Neural cell (in vitro differentiated cells): Measurements from ENCODE around the gene CELA3B. TPM values are rescaled to one million over a fixed set of nuclear protein-coding genes. Genes with fewer than 3 reads are reported as not detected.

ENCODE experiments used
- H2AFZ ChIP-seq: fragments of 200-600, 300-800 bp; sonication (generic), shearing (Covaris generic); 2 replicates; pipeline ENCODE4 v1.6.0; 2014; ENCODE audit warnings: low read depth, mild to moderate bottlenecking, antibody characterized with exemption, low read length, moderate library complexity
- H3F3A ChIP-seq: fragments of 200-600 bp; shearing (Covaris generic); 2 replicates; pipeline ENCODE4 v1.6.1; 2016; ENCODE audit warnings: mild to moderate bottlenecking, moderate library complexity, mixed read lengths, antibody characterized with exemption, low read length; ENCODE audit not compliant: insufficient read depth, poor library complexity, severe bottlenecking
- H3K27ac ChIP-seq: fragments of 200-600, 300-800 bp; sonication (generic), shearing (Covaris generic); 2 replicates; pipeline ENCODE4 v1.5.1; 2014; ENCODE audit warnings: mild to moderate bottlenecking, low read length, moderate library complexity
- H3K27me3 ChIP-seq: fragments of 300-800, 200-600 bp; sonication (generic), shearing (Covaris generic); 2 replicates; pipeline ENCODE4 v1.6.0; 2014; ENCODE audit warnings: mild to moderate bottlenecking, low read depth, low read length, moderate library complexity; ENCODE audit not compliant: insufficient read depth
- H3K36me3 ChIP-seq: fragments of 300-800, 200-600 bp; sonication (generic), shearing (Covaris generic); 2 replicates; pipeline ENCODE4 v1.5.1; 2014; ENCODE audit warnings: mild to moderate bottlenecking, antibody characterized with exemption, low read length, moderate library complexity; ENCODE audit not compliant: insufficient read depth
- H3K4me2 ChIP-seq: fragments of 300-800, 200-600 bp; sonication (generic), shearing (Covaris generic); 2 replicates; pipeline ENCODE4 v1.6.0; 2014; ENCODE audit warnings: mild to moderate bottlenecking, low read length
- H3K4me3 ChIP-seq: fragments of 300-800, 200-600 bp; sonication (generic), shearing (Covaris generic); 2 replicates; pipeline ENCODE4 v1.5.1; 2014; ENCODE audit warnings: mild to moderate bottlenecking, low read length, moderate library complexity
- H3K79me2 ChIP-seq: fragments of 200-600 bp; shearing (Covaris generic); replicated peaks from 2 replicates; pipeline ENCODE4 v1.6.0; 2014; ENCODE audit warnings: mild to moderate bottlenecking, low read length, moderate library complexity; ENCODE audit not compliant: insufficient read depth
- H3K9ac ChIP-seq: fragments of 300-800, 200-600 bp; sonication (generic), shearing (Covaris generic); 2 replicates; pipeline ENCODE4 v1.6.1; 2016; ENCODE audit warnings: mild to moderate bottlenecking, low read length, mixed read lengths
- H3K9me2 ChIP-seq: fragments of 200-600 bp; shearing (Covaris generic); 2 replicates; pipeline ENCODE4 v1.6.1; 2016; ENCODE audit warnings: mild to moderate bottlenecking, low read length, mixed read lengths; ENCODE audit not compliant: insufficient read depth
- H3K9me3 ChIP-seq: fragments of 200-600, 300-800 bp; sonication (generic), shearing (Covaris generic); 2 replicates; pipeline ENCODE4 v1.6.1; 2016; ENCODE audit warnings: mild to moderate bottlenecking, mixed run types, low read length, moderate library complexity, mixed read lengths
- H4K20me1 ChIP-seq: fragments of 200-600 bp; shearing (Covaris generic); 2 replicates; pipeline ENCODE4 v1.6.1; 2016; ENCODE audit warnings: mild to moderate bottlenecking, mixed run types; ENCODE audit not compliant: insufficient read depth
- CTCF ChIP-seq: fragments of 450-650 bp; IDR thresholded peaks from 2 replicates; pipeline ENCODE4 v1.5.1; 2014; ENCODE audit warnings: antibody characterized with exemption, mild to moderate bottlenecking, moderate library complexity; ENCODE audit not compliant: poor library complexity, severe bottlenecking
- EP300 ChIP-seq: fragments of 450-650 bp; conservative IDR thresholded peaks from 2 replicates; pipeline ENCODE4 v1.6.1; 2014; ENCODE audit warnings: antibody characterized with exemption, mild to moderate bottlenecking, moderate library complexity; ENCODE audit not compliant: poor library complexity, severe bottlenecking
- EZH2 ChIP-seq: fragments of 200-600, 300-800 bp; shearing (Covaris generic), sonication (generic); IDR thresholded peaks from 2 replicates; pipeline ENCODE4 v1.6.1; 2014; ENCODE audit warnings: antibody characterized with exemption, low read length, borderline replicate concordance, mild to moderate bottlenecking; ENCODE audit not compliant: insufficient read depth, poor library complexity, severe bottlenecking
- MXI1 ChIP-seq: fragments of 450-650 bp; conservative IDR thresholded peaks from 2 replicates; pipeline ENCODE4 v1.6.1; 2014; ENCODE audit warnings: antibody characterized with exemption, mild to moderate bottlenecking; ENCODE audit not compliant: poor library complexity, severe bottlenecking
- POLR2AphosphoS5 ChIP-seq: IDR thresholded peaks from 2 replicates; pipeline ENCODE4 v1.6.1; 2012
- RAD21 ChIP-seq: fragments of 450-650 bp; conservative IDR thresholded peaks from 2 replicates; pipeline ENCODE4 v1.6.1; 2014; ENCODE audit warnings: antibody characterized with exemption, mild to moderate bottlenecking, moderate library complexity
- REST ChIP-seq: IDR thresholded peaks from 2 replicates; pipeline ENCODE4 v1.6.1; 2012; ENCODE audit warnings: borderline replicate concordance
- SMC3 ChIP-seq: fragments of 450-650 bp; conservative IDR thresholded peaks from 2 replicates; pipeline ENCODE4 v1.6.1; 2014; ENCODE audit warnings: antibody characterized with exemption, mild to moderate bottlenecking, moderate library complexity; ENCODE audit not compliant: poor library complexity
- TAF1 ChIP-seq: IDR thresholded peaks from 2 replicates; pipeline ENCODE4 v1.6.1; 2012; ENCODE audit warnings: low read depth
- polyA plus RNA-seq: library from polyadenylated mRNA; depleted of rRNA; stranded (reverse); fragments of >200 nt; gene quantifications from 2 replicates; pipeline ENCODE4 v1.2.3, GENCODE V29; 2014

The CELA3B gene
- polyA plus RNA-seq, 1 donor from 2014 or later, result not detected

DNA sequence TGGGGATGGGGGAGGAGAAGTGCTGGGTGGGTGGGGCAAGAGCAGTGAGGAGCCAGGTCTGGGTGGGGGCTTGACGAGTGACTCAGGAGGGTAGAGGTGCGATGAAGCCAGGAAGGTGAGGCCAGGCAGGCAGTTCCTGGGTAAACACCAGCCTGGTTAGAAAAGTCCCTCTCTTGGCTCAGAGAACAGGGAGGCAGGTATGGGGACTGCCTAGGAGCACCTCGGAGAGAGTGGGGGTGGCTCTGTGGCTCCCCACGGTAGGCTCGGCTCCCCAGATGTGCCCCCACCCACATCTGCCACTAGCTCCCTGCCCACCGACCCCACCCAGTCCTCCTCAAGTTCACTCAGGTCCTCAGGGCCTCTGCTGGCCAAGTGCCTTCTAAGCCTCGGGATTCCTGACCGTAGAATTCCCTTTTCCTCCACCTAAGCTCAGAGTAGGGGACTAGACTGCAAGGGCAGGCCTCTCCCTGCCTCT lies 40.9 kb upstream of the CELA3B start:
- Histone ChIP-seq H4K20me1 (no peaks in the 10 kb centered on the region), H3K9me3 (no peaks in the 10 kb centered on the region), H3K27ac (no peak overlapping the region), H3K4me3 (peak overlapping the region; percentile 72), H3K9me2 (no peaks in the 10 kb centered on the region), H3K27me3 (no peaks in the 10 kb centered on the region), H2AFZ (no peak overlapping the region), H3K36me3 (no peaks in the 10 kb centered on the region), H3F3A (no peaks in the 10 kb centered on the region), H3K79me2 (no peaks in the 10 kb centered on the region), H3K9ac (no peak overlapping the region), H3K4me2 (no peak overlapping the region)
- TF ChIP-seq SMC3 (no peak), MXI1 (no peak), POLR2AphosphoS5 (no peak), EP300 (no peak), EZH2 (no peak), REST (no peak), TAF1 (no peak), CTCF (no peak), RAD21 (no peak)

DNA sequence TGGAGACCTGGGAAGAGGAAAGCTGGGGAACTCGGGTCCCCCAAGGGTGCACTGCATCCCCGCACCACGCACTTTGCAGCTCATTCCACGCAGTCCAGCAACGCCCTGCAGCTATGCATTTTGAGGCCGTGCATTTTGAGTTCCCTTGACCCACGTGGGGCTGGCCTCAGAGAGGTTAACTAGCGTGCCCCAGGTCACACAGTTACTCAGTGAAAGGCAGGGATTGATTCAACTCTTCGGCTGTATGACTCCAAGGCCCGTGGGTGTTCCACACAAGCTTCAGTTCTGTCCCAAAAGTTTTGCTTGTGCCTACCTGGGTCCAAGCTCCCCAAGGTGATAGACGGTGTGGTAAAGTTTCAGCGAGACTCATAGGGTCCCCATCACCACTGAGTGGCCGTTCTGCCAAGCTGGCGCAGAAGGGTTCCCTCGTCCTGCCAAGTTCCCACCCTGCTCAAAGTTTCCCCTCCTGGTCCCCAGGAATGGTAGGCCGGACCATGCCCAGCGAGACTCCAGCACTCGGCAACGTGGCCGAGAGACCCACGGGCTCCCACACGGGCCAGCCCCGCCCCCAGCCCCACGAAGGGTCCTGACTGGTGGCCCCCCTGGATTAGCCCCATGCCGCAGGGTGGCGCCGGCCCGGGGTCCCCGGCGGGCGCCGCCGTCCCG lies 40.3 kb upstream of the CELA3B start:
- no peaks in the 10 kb centered on the region for H3F3A ChIP-seq
- no peaks in the 10 kb centered on the region for H3K9me3 ChIP-seq
- H3K27ac ChIP-seq, result no peak overlapping the region
- no peaks in the 10 kb centered on the region for H3K27me3 ChIP-seq
- peak overlapping the region; percentile 68 for H3K4me2 ChIP-seq
- TF ChIP-seq REST (no peak), TAF1 (no peak), RAD21 (no peak), CTCF (no peak), EZH2 (no peak), MXI1 (no peak), EP300 (no peak), SMC3 (no peak), POLR2AphosphoS5 (no peak)
- H3K36me3 ChIP-seq, result no peaks in the 10 kb centered on the region
- no peaks in the 10 kb centered on the region for H3K79me2 ChIP-seq
- H3K9me2 ChIP-seq, result no peaks in the 10 kb centered on the region
- H3K9ac ChIP-seq, result peak overlapping the region; percentile 46
- no peak overlapping the region for H2AFZ ChIP-seq
- H3K4me3 ChIP-seq, result peak overlapping the region; percentile 72
- H4K20me1 ChIP-seq, result no peaks in the 10 kb centered on the region
